ENCODE data around the gene ZNF683.

DNA sequence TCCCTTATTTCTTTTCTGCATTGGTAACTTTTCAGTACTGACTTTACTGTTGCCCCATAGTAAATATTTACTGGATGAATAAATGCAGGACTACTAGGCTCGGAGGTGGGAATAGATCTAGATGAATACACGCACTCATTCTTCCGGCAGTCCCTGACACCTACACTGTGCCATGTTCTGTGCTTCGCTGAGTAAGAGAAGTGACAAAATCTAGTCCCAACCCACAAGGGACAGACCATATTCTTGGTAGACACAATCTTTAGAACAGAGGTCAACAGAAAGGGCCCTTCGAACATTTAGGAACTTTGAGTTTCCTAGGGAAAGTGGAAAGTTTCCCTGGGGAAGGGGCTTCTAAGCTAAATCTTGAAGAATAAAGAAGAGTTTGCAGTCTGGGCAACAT lies 58.0 kb downstream of the ZNF683 start:
- TF ChIP-seq BRCA1 (IDR thresholded peaks at IDR 0.05; ENCODE audit: low read depth, low read length), result no peak
- TF ChIP-seq NRF1 (conservative IDR thresholded peaks at IDR 0.05; ENCODE audit: low read depth, low read length), result no peak
- TF ChIP-seq, protein P1, sequence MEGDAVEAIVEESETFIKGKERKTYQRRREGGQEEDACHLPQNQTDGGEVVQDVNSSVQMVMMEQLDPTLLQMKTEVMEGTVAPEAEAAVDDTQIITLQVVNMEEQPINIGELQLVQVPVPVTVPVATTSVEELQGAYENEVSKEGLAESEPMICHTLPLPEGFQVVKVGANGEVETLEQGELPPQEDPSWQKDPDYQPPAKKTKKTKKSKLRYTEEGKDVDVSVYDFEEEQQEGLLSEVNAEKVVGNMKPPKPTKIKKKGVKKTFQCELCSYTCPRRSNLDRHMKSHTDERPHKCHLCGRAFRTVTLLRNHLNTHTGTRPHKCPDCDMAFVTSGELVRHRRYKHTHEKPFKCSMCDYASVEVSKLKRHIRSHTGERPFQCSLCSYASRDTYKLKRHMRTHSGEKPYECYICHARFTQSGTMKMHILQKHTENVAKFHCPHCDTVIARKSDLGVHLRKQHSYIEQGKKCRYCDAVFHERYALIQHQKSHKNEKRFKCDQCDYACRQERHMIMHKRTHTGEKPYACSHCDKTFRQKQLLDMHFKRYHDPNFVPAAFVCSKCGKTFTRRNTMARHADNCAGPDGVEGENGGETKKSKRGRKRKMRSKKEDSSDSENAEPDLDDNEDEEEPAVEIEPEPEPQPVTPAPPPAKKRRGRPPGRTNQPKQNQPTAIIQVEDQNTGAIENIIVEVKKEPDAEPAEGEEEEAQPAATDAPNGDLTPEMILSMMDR (IDR thresholded peaks at IDR 0.05 in 2 of 3, conservative IDR thresholded peaks at IDR 0.05 in 1 of 3; ENCODE audit: control insufficient read depth in 2 of 3, extremely low read depth in 1 of 3, insufficient read depth in 1 of 3, low read depth in 3 of 3, low read length in 3 of 3), result no peak
- no peak for TF ChIP-seq ZNF384 (IDR thresholded peaks at IDR 0.05; ENCODE audit: borderline replicate concordance, low read depth, low read length)
- no peak for TF ChIP-seq PAX8 (IDR thresholded peaks at IDR 0.05)
- TF ChIP-seq CEBPB (IDR thresholded peaks at IDR 0.05; ENCODE audit: borderline replicate concordance in 1 of 2, low read depth in 2 of 2, low read length in 2 of 2), result no peak
- no peak for TF ChIP-seq POLR2A (IDR thresholded peaks at IDR 0.05; ENCODE audit: low read depth, low read length)
- no peak for TF ChIP-seq SPI1 (IDR thresholded peaks at IDR 0.05; ENCODE audit: borderline replicate concordance, insufficient read depth, low read depth, low read length)
- TF ChIP-seq BACH1 (IDR thresholded peaks at IDR 0.05; ENCODE audit: borderline replicate concordance), result no peak
- no peak for TF ChIP-seq SREBF2 (IDR thresholded peaks at IDR 0.05; ENCODE audit: low read length)
- no peak for TF ChIP-seq DPF2 (IDR thresholded peaks at IDR 0.05)
- TF ChIP-seq HDAC6 (IDR thresholded peaks at IDR 0.05; ENCODE audit: unreplicated experiment), result no peak
- TF ChIP-seq KLF5 (IDR thresholded peaks at IDR 0.05; ENCODE audit: partially characterized antibody), result no peak
- no peak for TF ChIP-seq SMAD5 (IDR thresholded peaks at IDR 0.05; ENCODE audit: low read depth)
